A549 treated with Hydrocortisone at 1 μM for 4 hours (cell line): Measurements from ENCODE around the gene CDC25A. TPM values are rescaled to one million over a fixed set of nuclear protein-coding genes. Genes with fewer than 3 reads are reported as not detected.

Experiments used
- total RNA-seq: library from RNA; stranded (reverse); fragments of 200-300 nt; extraction: Qiagen RNA extraction; gene quantifications from 5 replicates; pipeline ENCODE4 v1.2.3, GENCODE V29; 2022

Gene CDC25A
- total RNA-seq, result 8.5 to 10.3 TPM (median 9.3 TPM) in 5 replicates

GRCh38 chr3:48188266-48189201 lies at the start of gene CDC25A:
Gene CDC25A (minus strand): TSS chr3:48188417. CDS start chr3:48187947, 470 bp downstream.

GRCh38 chr3:48222616-48223513 lies 34.6 kb upstream of the CDC25A start, which contains the start of gene CAMP:
Gene CAMP (plus strand): TSS chr3:48223495. CDS start chr3:48223512, 17 bp downstream.

Other genes with a start within 250 kb of the CDC25A start
- gene MAP4, start 172.0 kb downstream of the CDC25A start, total RNA-seq, result 90.3 to 112 TPM (median 98.9 TPM) in 5 replicates
- gene CAMP, start 35.1 kb upstream of the CDC25A start, total RNA-seq, result 0.20 TPM in 1 of 5 replicates, not detected in the others
- 2.2 to 3.0 TPM (median 2.3 TPM) in 5 replicates for gene ZNF589, start 52.7 kb upstream of the CDC25A start, total RNA-seq
- gene NME6, start 113.0 kb upstream of the CDC25A start, total RNA-seq, result 21.6 to 29.3 TPM (median 24.4 TPM) in 5 replicates
- not detected in 5 replicates for gene SPINK8, start 145.2 kb upstream of the CDC25A start, total RNA-seq
- not detected in 5 replicates for gene FBXW12, start 183.8 kb upstream of the CDC25A start, total RNA-seq
- gene PLXNB1, start 241.7 kb upstream of the CDC25A start, total RNA-seq, result 15.3 to 19.1 TPM (median 16.0 TPM) in 5 replicates